Mammary epithelial cell (primary cell): Measurements from ENCODE around the gene TBL1X.

Experiments
- EZH2 ChIP-seq: IDR thresholded peaks from 2 replicates; pipeline ENCODE4 v1.6.1; 2012; ENCODE audit warnings: low read length, inconsistent platforms, borderline replicate concordance
- TF ChIP-seq, protein P1 (sequence below), 2 donors: IDR thresholded peaks in 1 of 2; conservative IDR thresholded peaks in 1 of 2; 2 replicates each; pipeline ENCODE4 v1.5.1; 2011 to 2012; ENCODE audit warnings: inconsistent platforms in 2 of 2, low read length in 2 of 2, mild to moderate bottlenecking in 2 of 2, control low read depth in 1 of 2, low read depth in 1 of 2; ENCODE audit not compliant: insufficient read depth in 1 of 2; ENCODE audit errors: extremely low read depth in 1 of 2

DNA sequence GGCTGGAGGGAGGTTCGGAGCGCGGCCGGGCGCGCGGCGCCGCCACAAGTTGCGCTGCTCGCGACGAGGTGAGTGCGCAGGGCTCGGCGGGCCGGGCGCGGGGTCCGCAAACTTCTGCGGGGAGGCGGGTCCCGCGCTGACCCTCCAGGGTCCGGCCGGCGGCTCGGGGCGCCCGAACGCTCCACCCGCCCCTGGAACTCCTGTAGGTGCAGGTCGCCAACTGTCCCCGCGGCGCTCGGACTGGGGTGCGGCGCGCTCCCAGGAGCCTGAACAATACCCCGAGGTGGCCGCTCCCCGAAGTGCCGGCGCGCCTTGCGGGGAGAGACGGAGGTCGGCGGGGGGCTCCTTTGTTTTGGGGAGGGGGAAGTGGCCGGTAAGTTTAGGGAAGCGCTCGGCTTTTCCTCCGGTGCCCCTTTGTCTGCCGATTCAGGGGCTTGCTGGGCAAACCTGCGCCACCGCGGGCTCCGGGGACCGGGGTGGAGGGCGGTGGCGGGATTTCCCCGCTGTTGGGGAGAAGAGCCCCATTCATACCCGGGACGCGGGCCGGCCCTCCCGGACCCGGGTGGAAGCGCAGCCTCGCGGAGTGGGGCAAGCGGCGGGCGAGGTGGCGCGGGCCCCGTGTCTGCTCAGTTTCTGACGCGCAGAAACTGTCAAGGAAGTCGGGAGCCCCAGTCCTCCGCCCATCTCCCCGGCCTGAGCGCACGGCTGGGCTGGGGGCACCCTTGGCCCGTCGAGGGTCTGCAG lies 694 bp downstream of the TBL1X start:
- TF ChIP-seq, protein P1, sequence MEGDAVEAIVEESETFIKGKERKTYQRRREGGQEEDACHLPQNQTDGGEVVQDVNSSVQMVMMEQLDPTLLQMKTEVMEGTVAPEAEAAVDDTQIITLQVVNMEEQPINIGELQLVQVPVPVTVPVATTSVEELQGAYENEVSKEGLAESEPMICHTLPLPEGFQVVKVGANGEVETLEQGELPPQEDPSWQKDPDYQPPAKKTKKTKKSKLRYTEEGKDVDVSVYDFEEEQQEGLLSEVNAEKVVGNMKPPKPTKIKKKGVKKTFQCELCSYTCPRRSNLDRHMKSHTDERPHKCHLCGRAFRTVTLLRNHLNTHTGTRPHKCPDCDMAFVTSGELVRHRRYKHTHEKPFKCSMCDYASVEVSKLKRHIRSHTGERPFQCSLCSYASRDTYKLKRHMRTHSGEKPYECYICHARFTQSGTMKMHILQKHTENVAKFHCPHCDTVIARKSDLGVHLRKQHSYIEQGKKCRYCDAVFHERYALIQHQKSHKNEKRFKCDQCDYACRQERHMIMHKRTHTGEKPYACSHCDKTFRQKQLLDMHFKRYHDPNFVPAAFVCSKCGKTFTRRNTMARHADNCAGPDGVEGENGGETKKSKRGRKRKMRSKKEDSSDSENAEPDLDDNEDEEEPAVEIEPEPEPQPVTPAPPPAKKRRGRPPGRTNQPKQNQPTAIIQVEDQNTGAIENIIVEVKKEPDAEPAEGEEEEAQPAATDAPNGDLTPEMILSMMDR (conservative IDR thresholded peaks at IDR 0.05 in 1 of 2, IDR thresholded peaks at IDR 0.05 in 1 of 2; ENCODE audit: extremely low read depth in 1 of 2, insufficient read depth in 1 of 2, low read depth in 1 of 2, low read length in 2 of 2), result no peak
- TF ChIP-seq EZH2, result no peak
